NCI-H2171 treated with DMSO at 0.1 percent for 48 hours (cell line): ENCODE measurements around the gene RTN4.

Source experiments
- DNase-seq: peaks from one replicate; lab custom pipeline; 2025; lab: John Stamatoyannopoulos, UW

Gene RTN4

DNA sequence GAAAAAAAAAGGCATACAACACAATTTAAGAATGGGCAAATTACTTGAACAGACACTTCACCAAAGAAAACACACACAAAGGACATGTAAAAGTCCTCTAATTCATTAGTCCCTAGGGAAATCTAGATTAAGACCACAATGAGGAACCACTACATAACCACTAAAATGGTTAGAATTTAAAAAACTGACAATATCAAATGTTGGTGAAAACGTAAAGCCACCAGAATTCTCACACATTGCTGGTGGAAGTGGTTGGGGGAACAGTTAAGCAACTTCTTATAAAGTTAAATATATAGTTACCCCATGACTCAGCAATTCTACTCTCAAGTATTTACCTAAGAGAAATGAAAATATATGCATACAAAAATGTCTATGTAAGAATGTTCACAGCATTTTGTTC is 11.8 kb downstream of the RTN4 start:
- no peak for DNase-seq

- no peak for DNase-seq
Measured at GRCh38 chr2:55035716-55036115, 14.5 kb downstream of the RTN4 start.

DNA sequence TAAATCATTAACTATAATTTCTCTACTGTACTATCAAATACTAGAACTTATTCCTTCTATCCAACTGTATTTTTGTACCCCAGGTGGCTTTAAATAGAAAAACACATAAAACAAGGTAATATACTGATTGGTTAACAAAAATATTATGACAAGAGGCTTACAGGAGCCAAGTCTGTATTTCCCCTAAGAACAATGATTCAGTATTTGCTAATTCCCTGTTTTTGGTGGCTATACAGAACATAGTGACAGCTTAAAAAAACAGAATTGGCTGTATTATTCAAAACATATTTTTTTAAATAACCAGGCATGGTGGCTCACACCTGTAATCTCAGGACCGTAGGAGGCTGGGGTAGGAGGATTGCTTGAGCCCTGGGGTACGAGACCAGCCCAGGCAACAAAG is 16.3 kb downstream of the RTN4 start:
- no peak for DNase-seq

DNA sequence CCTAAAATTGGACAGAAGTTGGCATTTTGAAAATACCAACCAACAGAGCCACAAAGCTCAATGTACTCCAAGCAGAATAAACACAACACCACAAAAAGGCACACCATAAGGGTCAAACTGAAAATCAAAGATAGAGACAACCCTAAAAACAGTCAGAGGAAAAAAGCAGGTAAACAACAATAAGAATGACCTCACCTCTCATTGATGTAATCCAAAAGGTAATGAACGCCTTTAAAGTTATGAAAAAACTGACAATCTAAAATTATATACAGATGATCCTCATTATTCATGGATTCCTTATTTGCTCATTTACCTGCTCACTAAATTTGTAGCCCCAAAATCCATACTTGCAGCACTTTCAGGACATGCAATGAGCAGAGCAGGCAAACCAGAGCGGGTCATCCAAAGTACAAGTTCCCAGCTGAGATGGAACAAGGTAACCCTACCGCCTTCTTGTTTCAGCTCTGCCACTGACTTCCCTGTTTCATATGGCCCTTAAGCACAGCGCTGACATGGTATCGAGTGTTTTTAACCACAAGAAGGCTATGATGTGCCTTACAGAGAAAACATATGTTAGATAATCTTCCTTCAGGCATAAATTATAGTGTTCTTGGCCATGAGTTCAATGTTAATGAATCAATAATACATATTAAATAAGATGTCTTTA is 17.0 kb downstream of the RTN4 start:
- DNase-seq = no peak

DNA sequence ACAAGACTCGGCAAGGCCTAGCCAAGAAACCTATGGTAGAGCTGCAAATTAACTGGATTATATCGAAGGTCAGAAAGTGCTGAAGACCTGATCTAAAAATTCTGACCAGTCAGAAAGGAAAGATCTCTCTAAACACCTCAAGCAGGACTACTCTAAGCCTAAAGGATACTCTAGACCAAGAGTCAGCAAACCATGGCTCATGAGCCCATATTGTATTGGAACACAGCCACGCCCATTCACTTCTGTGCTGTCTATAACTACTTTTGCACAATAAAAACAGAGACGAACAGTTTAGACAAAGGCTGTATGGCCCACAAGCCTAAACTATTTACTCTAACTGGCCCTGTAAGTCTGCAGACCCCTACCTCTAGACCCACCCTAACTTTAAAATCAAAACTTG is 18.7 kb downstream of the RTN4 start:
- no peak for DNase-seq

DNA sequence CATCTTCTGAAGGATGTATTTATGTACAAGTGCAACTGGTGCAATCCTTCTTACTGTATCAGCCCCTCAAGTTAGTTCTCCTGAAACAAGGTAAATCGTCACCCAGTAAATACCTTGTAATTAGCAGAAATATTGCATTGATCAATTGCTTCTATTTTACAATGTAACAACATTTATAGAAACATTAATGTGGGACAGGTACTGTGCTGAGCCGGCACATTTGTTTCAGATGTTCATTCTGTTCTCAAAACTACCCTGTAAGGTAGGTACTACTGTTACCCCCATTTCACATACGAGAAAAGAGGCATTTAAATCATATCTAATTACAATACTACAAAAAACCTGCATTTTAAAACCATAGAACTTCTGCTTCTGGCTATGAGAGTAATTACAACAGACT is 19.5 kb downstream of the RTN4 start:
- DNase-seq = no peak

- no peak for DNase-seq
Measured at GRCh38 chr2:55029098-55029497, 21.2 kb downstream of the RTN4 start.

- no peak for DNase-seq
Measured at GRCh38 chr2:55027226-55027625, 23.0 kb downstream of the RTN4 start.

GRCh38 chr2:55026202-55026601 is 24.0 kb downstream of the RTN4 start:
- no peak for DNase-seq

GRCh38 chr2:55025627-55026026 is 24.6 kb downstream of the RTN4 start:
- no peak for DNase-seq

DNA sequence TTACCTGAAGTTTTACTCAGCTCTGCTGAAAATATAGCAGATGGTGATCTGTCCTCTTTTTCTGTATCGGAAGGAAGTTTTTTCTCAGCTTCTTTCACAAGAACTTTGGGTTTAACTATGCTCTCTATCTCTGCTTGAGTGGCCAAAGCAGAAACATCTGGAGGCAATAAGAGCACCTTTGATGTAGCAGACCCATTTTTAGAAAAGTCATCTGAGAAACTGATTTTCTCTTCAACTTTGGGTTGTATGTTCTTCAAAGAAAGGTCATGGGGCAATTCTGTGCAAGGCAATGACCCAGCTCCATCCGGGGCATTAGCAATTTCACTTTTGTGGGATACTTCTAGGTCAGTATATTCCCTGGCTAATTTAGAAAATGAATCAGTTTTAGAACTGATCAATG is 25.2 kb downstream of the RTN4 start:
- DNase-seq = no peak

DNA sequence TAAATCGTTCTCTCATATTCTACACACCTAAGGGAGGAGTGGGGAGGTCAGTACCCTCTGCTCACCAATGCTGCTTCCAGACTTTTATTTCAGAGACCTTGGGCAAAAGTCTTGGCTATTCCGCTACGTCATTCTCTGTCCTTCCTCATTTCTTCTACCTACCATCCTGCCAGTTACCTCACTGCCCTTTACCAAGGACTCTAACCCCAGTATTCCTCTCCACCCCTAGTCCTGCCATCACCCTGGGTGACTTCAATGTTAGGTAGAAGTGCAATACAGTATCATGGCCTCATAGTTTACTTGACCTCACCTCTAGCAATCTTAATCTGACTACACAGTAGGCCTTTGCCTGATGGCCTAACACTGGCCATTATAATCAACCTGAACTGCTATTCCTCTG is 27.8 kb downstream of the RTN4 start:
- DNase-seq = no peak

DNA sequence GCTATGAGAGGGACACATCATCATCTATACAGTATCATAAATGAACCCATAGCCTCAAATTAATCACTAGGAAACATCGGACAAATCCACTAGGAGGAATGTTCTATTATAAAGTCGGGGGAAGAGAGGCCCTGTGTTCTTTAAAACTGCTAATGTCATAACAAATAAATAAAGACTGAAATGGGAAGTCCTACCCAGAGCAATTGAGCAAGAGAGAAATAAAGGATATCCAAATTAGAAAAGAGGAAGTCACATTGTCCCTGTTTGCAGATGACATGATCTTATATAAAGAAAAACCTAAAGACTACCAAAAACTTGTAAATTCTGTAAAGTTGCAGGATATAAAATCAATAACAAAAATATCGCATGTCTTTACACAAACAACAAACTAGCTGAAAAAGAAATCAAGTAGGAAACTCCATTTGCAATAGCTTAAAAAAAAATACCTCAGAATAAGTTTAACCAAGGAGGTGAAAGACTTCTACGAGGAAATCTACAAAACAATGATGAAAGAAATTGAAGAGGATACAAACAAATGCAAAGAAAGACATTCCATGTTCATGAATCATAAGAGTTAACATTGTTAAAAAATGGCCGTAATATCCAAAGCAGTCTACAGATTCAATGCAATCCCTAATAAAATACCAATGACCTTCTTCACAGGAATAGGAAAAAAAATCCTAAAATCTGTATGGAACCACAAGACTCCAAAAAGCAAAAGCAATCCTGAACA is 30.6 kb downstream of the RTN4 start:
- no peak for DNase-seq

DNA sequence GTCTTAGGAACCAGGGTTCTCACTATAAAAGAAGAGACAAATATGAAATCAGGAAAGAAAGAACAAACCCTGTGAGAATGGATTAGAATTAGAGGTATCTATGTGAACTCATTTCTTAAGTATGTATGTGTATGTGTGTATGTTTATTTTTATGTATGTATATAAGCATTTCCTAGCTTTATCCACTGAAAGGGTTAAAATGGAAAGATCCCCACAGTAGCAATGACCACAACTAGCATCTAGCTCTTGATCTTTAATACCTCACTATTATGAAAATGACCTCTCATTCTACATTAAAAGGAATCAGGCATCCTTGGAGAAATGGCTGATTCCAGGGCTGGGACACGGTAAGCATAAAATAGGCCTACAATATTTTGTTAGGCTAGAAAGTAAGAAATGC is 31.6 kb downstream of the RTN4 start:
- no peak for DNase-seq

- no peak for DNase-seq
Measured at GRCh38 chr2:55017880-55018279, 32.4 kb downstream of the RTN4 start.

- DNase-seq = no peak
Measured at GRCh38 chr2:55017428-55017827, 32.8 kb downstream of the RTN4 start.

DNA sequence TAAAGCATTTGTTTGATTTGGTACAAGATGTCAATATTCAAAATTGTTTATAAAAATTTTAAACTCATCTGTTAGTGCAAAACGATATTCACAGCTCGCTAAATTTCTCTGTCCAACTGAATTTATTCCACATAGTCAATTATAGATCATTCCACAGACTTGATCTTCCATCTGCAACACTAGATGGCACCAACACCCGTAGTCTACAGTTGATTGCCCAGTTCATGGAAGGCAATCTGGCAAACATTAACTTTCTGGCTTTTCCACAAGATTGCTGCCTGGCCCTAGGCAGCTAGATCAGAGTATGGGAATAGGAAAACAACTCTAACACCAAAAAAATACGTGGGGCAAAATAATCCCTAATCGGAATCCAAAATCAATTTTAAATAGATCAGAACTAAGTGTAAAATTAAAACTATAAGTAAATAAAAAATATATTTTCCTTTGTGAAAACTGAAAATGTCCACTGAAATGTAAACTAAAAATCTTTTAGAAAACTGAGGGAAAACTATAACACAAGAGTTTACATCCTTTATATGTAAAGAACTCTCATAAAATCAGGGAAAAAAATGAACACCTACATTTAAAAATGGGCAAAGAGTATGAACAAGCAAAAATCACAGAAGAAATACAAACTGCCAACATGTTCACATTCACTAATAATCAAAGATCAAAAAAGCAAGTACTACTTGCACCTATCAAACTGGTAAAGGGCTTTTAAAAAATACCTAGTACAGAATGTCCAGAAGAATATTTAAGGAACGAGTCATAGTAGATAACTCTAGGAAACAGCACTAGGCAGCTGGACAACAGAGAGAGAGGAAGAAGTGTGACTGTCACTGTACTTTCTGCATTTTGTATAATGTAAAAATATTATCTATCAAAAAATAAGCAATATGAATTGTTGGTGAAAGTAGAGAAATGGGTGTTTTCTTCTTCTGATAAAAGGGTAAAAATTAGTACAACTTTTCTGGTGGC is 35.0 kb downstream of the RTN4 start:
- DNase-seq = peak; percentile 66

- DNase-seq = peak; percentile 45
Measured at GRCh38 chr2:55013936-55014335, 36.3 kb downstream of the RTN4 start.

DNA sequence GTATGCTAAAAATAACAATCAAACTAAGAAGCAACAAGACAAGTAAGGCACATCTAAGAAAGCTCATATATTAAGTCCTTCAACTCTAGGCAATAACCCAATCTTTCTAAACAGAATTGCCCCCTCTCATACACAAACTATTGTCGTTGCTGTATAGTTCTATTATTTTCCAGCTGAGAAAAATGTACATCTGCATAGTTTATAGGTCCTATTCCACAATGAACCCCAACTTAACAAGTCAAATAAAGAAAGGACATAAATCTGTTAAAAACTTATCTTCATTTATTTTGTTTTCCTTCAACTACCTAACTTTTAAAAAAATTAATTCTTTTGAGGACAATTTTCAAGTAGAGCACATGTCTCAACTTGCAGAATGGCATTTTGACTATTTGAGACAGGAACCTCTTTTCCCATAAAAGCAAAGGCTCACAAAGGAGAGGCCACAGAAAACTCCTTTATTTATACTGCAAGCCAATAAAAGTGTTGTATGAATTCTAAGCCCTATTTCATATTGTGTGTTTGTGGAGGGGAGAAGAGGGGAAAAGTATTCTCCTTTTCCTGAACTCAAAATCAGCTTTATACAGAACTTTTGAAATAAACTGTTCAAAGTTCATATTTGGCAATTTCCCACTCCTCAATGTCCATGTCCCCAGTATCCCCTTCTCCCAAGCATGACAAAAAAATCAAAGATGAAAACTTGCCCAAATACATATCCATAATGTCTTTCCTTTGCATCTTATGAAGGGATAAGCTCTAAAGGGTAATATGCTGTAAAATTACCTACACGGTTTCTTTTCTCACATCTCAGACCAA is 37.4 kb downstream of the RTN4 start:
- no peak for DNase-seq

DNA sequence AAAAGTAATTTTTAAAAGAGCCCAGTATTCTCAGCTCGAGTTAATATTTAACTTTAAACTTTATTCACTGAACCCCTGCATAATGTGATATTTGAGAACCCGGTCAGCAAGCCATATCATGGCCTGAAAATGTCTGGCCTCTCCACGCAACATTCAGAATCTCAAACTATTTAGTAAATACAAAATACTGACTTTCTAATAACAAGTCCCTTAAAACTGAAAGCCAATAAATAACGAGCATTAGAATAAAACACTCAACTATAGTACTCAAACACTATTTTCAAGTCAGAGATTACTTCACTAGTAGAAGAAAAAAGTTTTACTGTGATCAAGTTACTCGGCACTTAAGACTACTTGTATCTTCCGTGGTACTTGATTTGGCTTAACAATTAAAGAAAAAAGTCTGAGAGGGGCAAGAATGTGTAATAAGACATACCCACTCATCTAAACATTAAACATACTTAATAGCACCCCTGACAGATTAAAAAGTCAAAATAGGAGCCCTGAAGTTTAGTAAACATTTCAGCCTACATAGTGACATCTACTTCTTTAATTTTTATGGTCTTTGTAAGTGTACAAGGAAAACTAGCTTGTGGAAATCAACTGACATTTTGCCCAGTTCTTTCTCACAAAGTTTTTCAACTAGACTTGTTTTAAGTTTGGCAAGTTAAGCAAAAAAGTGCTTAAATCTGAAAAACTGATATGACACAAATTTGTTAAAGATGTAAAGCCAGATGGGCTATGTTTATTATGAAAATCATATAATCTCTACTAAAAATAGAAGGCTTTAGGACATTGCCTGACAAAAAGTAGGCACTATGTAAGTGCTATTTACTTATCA is 38.2 kb downstream of the RTN4 start:
- DNase-seq = no peak

GRCh38 chr2:55010915-55011314 is 39.3 kb downstream of the RTN4 start:
- peak; percentile 18 for DNase-seq
